H1 (cell line): Measurements from ENCODE around the gene ING1. TPM values are rescaled to one million over a fixed set of nuclear protein-coding genes. Genes with fewer than 3 reads are reported as not detected.

ENCODE experiments used
- BACH1 ChIP-seq: IDR thresholded peaks from 2 replicates; pipeline ENCODE4 v1.6.1; 2012; ENCODE audit warnings: low read length, improper control_type of control experiment
- EGR1 ChIP-seq: IDR thresholded peaks from 2 replicates; pipeline ENCODE4 v1.6.1; 2011; ENCODE audit warnings: low read depth, low read length, borderline replicate concordance
- JUN ChIP-seq: IDR thresholded peaks from 2 replicates; pipeline ENCODE4 v1.6.1; 2011; ENCODE audit warnings: low read depth, mild to moderate bottlenecking, improper control_type of control experiment, low read length
- PHF8 ChIP-seq: fragments of 200-600 bp; sonication (generic); conservative IDR thresholded peaks from 2 replicates; pipeline ENCODE4 v1.7.1; 2012; ENCODE audit warnings: low read depth, mild to moderate bottlenecking, inconsistent platforms, low read length, moderate library complexity
- SP4 ChIP-seq: IDR thresholded peaks from 2 replicates; pipeline ENCODE4 v1.6.1; 2012; ENCODE audit warnings: low read length, inconsistent platforms
- TAF1 ChIP-seq: IDR thresholded peaks from 2 replicates; pipeline ENCODE4 v1.6.1; 2011; ENCODE audit warnings: mild to moderate bottlenecking, low read depth, low read length
- ZNF274 ChIP-seq: IDR thresholded peaks from 2 replicates; pipeline ENCODE4 v1.7.0; 2012; ENCODE audit warnings: low read length, borderline replicate concordance; ENCODE audit errors: extremely low read depth
- polyA plus RNA-seq, 7 experiments: library from polyadenylated mRNA; depleted of rRNA in 3 of 7; stranded (reverse) in 5 of 7; unstranded in 2 of 7; fragments of >200 nt in 5 of 7; fragments of 200-250 nt in 2 of 7; gene quantifications; 1 replicate in 5 of 7; 2 replicates in 1 of 7; 4 replicates in 1 of 7; pipeline versions ENCODE4 v1.2.1 to v1.2.3, GENCODE V29; 2011 to 2013; ENCODE audit warnings: missing spikeins in 2 of 7, mixed read lengths in 2 of 7
- total RNA-seq: library from RNA; stranded (reverse); fragmentation: NEBNext Ultra II Directional; extraction: Animal tissue kit (Norgen Biotek cat#: 25700); gene quantifications from 2 replicates; pipeline ENCODE4 v1.2.1, GENCODE V29; 2021
- TF ChIP-seq, protein P1 (sequence below): IDR thresholded peaks from 2 replicates; pipeline ENCODE4 v1.6.1; 2011; ENCODE audit warnings: low read length, improper control_type of control experiment
- TF ChIP-seq, protein P2 (sequence below): IDR thresholded peaks from 2 replicates; pipeline ENCODE4 v1.6.1; 2012; ENCODE audit warnings: inconsistent platforms

ING1 gene
- total and polyA plus RNA-seq, 2 of the 8 experiments (the other 6 are each of a cell fraction or from before 2014, with no cell fraction given), result 22.3 to 26.6 TPM

DNA sequence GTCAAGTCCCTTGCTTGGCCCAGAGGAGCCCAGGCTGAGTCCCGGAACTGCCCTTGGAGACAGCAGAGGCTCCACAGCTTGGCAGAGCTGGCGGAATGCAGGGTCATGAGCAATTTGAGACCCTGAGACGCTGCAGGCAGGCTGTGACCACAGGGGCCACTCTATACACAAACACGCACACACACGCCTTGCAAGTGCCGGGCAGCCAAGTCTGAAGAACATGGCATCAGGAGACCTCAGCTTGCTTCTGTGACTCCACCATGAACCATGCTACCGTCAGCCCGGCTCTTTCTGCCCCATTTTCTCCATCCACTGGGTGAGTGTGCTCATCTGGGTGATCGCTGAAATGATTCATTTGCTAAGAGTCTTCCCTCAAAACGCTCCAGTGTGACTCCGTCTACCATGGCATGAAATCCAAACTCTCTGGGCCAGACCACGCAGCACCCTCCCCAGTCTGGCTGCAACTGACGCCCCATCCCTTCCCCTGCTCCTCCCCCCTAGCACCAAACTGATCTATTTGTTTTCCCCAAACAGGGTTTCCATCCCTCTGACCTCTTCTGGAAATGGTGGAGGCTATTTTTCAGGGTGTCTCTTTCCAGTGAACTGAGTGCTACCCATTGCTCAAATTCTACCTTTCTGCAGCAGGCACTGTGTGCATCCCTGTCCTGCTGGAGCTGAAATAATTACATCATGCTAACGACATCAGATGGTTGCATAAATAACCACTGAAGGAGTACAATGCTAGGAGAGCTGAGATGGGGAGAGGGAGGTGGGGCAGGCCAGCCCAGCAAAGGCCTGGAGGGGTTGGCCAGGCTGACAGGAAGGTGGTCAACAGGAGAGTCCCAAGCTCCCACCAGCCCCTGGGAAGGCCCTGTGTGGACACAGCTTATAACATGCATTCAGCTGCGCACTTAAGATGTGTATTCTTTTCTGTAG is 10.6 kb upstream of the ING1 start (continued):
- TF ChIP-seq, protein P1, sequence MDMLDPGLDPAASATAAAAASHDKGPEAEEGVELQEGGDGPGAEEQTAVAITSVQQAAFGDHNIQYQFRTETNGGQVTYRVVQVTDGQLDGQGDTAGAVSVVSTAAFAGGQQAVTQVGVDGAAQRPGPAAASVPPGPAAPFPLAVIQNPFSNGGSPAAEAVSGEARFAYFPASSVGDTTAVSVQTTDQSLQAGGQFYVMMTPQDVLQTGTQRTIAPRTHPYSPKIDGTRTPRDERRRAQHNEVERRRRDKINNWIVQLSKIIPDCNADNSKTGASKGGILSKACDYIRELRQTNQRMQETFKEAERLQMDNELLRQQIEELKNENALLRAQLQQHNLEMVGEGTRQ, result no peak
- TF ChIP-seq PHF8, result no peak
- no peak for TF ChIP-seq TAF1
- TF ChIP-seq BACH1, result no peak
- TF ChIP-seq ZNF274, result no peak
- TF ChIP-seq SP4, result no peak
- TF ChIP-seq EGR1, result no peak
- TF ChIP-seq, protein P2, sequence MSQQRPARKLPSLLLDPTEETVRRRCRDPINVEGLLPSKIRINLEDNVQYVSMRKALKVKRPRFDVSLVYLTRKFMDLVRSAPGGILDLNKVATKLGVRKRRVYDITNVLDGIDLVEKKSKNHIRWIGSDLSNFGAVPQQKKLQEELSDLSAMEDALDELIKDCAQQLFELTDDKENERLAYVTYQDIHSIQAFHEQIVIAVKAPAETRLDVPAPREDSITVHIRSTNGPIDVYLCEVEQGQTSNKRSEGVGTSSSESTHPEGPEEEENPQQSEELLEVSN, result no peak
- no peak for TF ChIP-seq JUN
